Islet of Langerhans (tissue), 1 donor: Measurements from ENCODE around the gene BACE2.
"Not testable (repeated sequence)": the region's sequence is repeated elsewhere in the genome, so short reads cannot be mapped to it uniquely, and the experiment has no call there.

ENCODE experiments used
- FAIRE-seq: peaks from one replicate; lab custom pipeline; 2011; peaks lifted over from hg19 to GRCh38; lab: Jason Lieb, UNC

The BACE2 gene

GRCh38 chr21:41280115-41280919 lies 112.4 kb downstream of the BACE2 start:
- FAIRE-seq, result no peak

GRCh38 chr21:41282412-41282811 lies 114.5 kb downstream of the BACE2 start:
- no peak for FAIRE-seq

- peak; percentile 99 for FAIRE-seq
Measured at GRCh38 chr21:41283211-41283818, 115.4 kb downstream of the BACE2 start.

GRCh38 chr21:41289431-41289830 lies 121.5 kb downstream of the BACE2 start:
- no peak for FAIRE-seq

- no peak for FAIRE-seq
Measured at GRCh38 chr21:41290106-41290799, 122.3 kb downstream of the BACE2 start.

GRCh38 chr21:41294548-41295231 lies 126.7 kb downstream of the BACE2 start:
- no peak for FAIRE-seq

- FAIRE-seq, result no peak
Measured at GRCh38 chr21:41295721-41296254, 127.8 kb downstream of the BACE2 start.

- FAIRE-seq, result no peak
Measured at GRCh38 chr21:41302976-41303375, 135.0 kb downstream of the BACE2 start.

GRCh38 chr21:41304068-41304720 lies 136.2 kb downstream of the BACE2 start:
- FAIRE-seq, result no peak

- no peak for FAIRE-seq
Measured at GRCh38 chr21:41307219-41307618, 139.3 kb downstream of the BACE2 start.

GRCh38 chr21:41313285-41314164 lies 145.6 kb downstream of the BACE2 start:
- not testable (repeated sequence) for FAIRE-seq

GRCh38 chr21:41315726-41316125 lies 147.8 kb downstream of the BACE2 start:
- no peak for FAIRE-seq

GRCh38 chr21:41316200-41317062 lies 148.5 kb downstream of the BACE2 start, which contains the start of gene FAM3B:
FAM3B (plus strand) TSS chr21:41316801; CDS start chr21:41316880, 79 bp downstream.
- no peak for FAIRE-seq

- no peak for FAIRE-seq
Measured at GRCh38 chr21:41317063-41317392, 149.1 kb downstream of the BACE2 start.

- FAIRE-seq, result no peak
Measured at GRCh38 chr21:41317458-41317857, 149.5 kb downstream of the BACE2 start.

GRCh38 chr21:41318218-41318617 lies 150.3 kb downstream of the BACE2 start:
- no peak for FAIRE-seq

GRCh38 chr21:41319273-41319672 lies 151.3 kb downstream of the BACE2 start:
- FAIRE-seq, result no peak

- no peak for FAIRE-seq
Measured at GRCh38 chr21:41321211-41321907, 153.4 kb downstream of the BACE2 start.

- FAIRE-seq, result no peak
Measured at GRCh38 chr21:41321908-41322495, 154.0 kb downstream of the BACE2 start.
